Measurements from ENCODE around the gene KTN1.

The KTN1 gene

DNA sequence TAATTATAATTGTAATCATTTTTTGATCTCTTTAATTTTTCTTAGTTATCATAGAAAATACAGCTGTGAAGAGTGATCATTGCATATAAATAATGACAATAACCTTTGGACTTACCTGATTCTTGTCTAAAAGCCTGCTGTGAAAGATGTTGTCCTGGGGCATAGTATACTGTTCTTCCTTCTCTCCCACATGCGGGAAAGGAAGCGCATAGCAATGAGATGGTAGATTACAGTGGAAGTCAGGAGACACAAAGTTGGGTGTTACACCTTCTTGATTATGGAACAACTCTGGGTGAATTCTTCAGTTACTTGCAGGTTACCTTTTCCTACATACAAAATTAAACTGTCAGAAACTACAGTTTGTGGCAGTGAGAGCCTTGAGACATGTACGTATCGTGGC, 140.8 kb downstream of the KTN1 start:
- TF ChIP-seq, protein P1, sequence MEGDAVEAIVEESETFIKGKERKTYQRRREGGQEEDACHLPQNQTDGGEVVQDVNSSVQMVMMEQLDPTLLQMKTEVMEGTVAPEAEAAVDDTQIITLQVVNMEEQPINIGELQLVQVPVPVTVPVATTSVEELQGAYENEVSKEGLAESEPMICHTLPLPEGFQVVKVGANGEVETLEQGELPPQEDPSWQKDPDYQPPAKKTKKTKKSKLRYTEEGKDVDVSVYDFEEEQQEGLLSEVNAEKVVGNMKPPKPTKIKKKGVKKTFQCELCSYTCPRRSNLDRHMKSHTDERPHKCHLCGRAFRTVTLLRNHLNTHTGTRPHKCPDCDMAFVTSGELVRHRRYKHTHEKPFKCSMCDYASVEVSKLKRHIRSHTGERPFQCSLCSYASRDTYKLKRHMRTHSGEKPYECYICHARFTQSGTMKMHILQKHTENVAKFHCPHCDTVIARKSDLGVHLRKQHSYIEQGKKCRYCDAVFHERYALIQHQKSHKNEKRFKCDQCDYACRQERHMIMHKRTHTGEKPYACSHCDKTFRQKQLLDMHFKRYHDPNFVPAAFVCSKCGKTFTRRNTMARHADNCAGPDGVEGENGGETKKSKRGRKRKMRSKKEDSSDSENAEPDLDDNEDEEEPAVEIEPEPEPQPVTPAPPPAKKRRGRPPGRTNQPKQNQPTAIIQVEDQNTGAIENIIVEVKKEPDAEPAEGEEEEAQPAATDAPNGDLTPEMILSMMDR (IDR thresholded peaks at IDR 0.05; ENCODE audit: low read depth, low read length, missing control alignments), result no peak
- Histone ChIP-seq H3K36me3 (replicated peaks) (no peaks in the 10 kb centered on the region), H3K4me3 (ENCODE audit: low read depth, low read length) (no peak overlapping the region), H3K27me3 (replicated peaks) (no peaks in the 10 kb centered on the region), H3K27ac (no peak overlapping the region)
- no peak for DNase-seq
- in situ Hi-C loops (cut with HindIII; ENCODE audit: low pct_ligation_motif_present, low sequenced_read_pairs), result no loop called here

DNA sequence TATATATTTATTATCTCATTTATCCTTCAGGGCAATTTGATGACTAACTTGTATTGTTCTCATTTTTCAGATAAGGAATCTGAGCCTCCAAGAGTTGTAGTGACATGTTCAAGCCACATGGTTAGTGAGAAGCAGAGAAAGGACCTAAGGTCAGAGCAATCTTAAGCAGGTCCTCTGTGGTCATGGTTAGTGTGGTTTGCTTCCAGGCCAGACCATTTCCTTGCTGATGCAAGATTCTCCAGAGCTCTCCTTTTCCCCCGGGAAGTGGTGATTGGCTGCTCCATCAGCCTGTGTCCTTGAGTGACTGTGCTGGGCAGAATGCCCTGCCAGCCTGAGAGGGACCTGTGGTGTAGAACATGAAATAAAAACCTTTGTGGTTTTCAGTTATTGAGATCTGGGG, 141.3 kb downstream of the KTN1 start:
- in situ Hi-C loops (cut with HindIII; ENCODE audit: low pct_ligation_motif_present, low sequenced_read_pairs), result no loop called here
- H3K36me3 ChIP-seq (replicated peaks), result no peaks in the 10 kb centered on the region
- H3K27me3 ChIP-seq (replicated peaks), result no peaks in the 10 kb centered on the region

DNA sequence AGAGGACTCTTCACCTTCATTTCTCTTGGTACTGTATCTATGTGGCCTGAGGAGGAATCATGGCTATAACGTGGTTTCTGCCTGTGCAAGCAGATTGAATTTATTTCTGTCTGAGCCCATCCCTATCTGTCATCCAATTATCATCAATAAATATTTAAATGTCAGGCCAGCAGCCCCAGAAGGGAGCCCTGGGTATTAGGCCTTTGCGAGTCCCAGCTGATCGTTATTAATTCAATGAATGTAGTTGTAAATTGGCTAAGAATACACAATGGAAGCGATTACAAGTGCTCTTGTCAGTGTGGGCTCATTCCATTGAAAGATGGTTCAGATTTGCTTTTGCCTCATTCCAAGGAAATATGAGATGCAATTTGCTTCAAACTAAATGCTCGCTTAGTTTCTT, 142.0 kb downstream of the KTN1 start:
- Histone ChIP-seq H3K36me3 (replicated peaks) (no peaks in the 10 kb centered on the region), H3K27ac (no peak overlapping the region), H3K4me3 (ENCODE audit: low read depth, low read length) (no peak overlapping the region), H3K27me3 (replicated peaks) (no peaks in the 10 kb centered on the region)
- TF ChIP-seq, protein P1 (IDR thresholded peaks at IDR 0.05; ENCODE audit: low read depth, low read length, missing control alignments), result no peak
- no peak for DNase-seq
- in situ Hi-C loops (cut with HindIII; ENCODE audit: low pct_ligation_motif_present, low sequenced_read_pairs), result no loop called here

More for the DNA sequence above, 141.3 kb downstream of the KTN1 start:
- H3K4me3 ChIP-seq (ENCODE audit: low read depth, low read length), result no peak overlapping the region
- peak; percentile 97 for DNase-seq
- no peak overlapping the region for H3K27ac ChIP-seq
- TF ChIP-seq, protein P1 (IDR thresholded peaks at IDR 0.05; ENCODE audit: low read depth, low read length, missing control alignments), result peak; percentile 27

DNA sequence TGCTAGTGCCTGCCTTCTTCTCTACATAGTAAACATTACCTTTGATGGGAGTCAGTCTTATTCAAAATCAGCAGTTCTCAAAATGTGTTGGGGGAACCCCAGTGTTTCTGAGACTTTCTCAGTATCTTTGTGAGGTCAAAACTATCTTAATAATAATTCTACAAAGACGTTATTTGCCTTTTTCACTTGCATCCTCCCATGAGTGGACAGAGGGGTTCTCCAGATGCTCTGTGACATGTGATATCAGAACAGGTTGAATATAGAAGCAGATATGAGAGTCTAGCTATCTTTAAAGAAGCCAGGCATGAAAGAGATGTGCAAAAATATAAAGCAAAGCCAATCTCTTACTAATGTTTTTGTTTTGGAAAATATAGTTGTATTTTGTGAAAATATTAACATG, 144.7 kb downstream of the KTN1 start:
- H3K27ac ChIP-seq, result no peak overlapping the region
- H3K27me3 ChIP-seq (replicated peaks), result no peaks in the 10 kb centered on the region
- H3K4me3 ChIP-seq (ENCODE audit: low read depth, low read length), result no peak overlapping the region
- H3K36me3 ChIP-seq (replicated peaks), result no peaks in the 10 kb centered on the region
- TF ChIP-seq, protein P1 (IDR thresholded peaks at IDR 0.05; ENCODE audit: low read depth, low read length, missing control alignments), result no peak
- in situ Hi-C loops (cut with HindIII; ENCODE audit: low pct_ligation_motif_present, low sequenced_read_pairs), result no loop called here
- no peak for DNase-seq

DNA sequence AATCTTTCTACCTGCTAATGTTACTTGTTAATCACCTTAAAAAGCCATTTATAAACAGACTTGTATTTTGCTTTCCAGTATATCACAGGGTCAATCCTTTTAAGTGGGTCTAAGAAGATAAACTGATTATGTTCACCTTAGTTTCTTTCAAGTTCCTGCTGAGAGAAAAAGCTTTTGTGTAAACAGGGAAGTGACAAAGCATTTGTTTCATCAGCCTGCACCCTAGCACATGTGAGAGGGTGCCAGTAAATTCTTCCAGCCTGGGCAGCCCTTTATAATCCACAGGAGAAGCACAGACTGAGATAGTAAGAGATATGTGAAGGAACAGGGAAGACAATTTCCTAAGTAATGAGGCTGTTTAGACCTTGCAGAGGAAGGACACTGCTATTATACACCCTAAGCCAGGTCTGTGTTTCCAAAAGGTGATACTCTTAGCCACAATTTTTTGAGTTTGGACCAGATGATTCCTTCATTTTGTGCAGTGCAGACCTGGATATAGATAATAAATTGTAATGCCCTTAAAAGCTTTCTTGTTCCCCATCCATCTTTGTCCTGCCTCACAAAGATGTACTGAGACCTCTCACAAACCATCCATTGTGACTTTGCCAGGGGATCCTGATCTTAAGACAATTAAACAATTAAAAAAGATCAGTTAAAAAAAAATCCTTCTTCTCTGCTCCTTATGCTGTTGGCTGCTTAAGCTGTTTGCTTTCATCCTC, 150.7 kb downstream of the KTN1 start:
- Histone ChIP-seq H3K4me3 (ENCODE audit: low read depth, low read length) (no peak overlapping the region), H3K27ac (no peak overlapping the region), H3K36me3 (replicated peaks) (no peaks in the 10 kb centered on the region), H3K27me3 (replicated peaks) (no peaks in the 10 kb centered on the region)
- in situ Hi-C loops (cut with HindIII; ENCODE audit: low pct_ligation_motif_present, low sequenced_read_pairs), result no loop called here
- TF ChIP-seq, protein P1 (IDR thresholded peaks at IDR 0.05; ENCODE audit: low read depth, low read length, missing control alignments), result no peak
- DNase-seq, result no peak

Measured in brain microvascular endothelial cell (primary cell).